ENCODE measurements around the gene SLC38A8. TPM values are rescaled to one million over a fixed set of nuclear protein-coding genes. Genes with fewer than 3 reads are reported as not detected.

The SLC38A8 gene
- total RNA-seq (under 1 TPM; 0.08 to 0.42 TPM), polyA plus RNA-seq (1 to 10 TPM in 1 of 2 donors, under 1 TPM in 1; 0.22 to 1.0 TPM)

- no peak within 1 kb of the TSS for H3K4me3 ChIP-seq (ENCODE audit: low read depth in 1 of 3, low read length in 3 of 3)
- DNase-seq (ENCODE audit: low spot score) = no peak
- no peaks in the 10 kb centered on the region for H3K36me3 ChIP-seq (ENCODE audit: control insufficient read depth in 4 of 4, insufficient read depth in 3 of 4, low read depth in 1 of 4, low read length in 3 of 4)
Measured at GRCh38 chr16:84042308-84042878, at the start of gene SLC38A8. Gene SLC38A8 (minus strand): TSS chr16:84042795. CDS start chr16:84042157, 638 bp downstream.

More at GRCh38 chr16:84042308-84042878, at the start of gene SLC38A8:
- H3K27ac ChIP-seq (ENCODE audit: low read depth in 1 of 2, low read length in 2 of 2) = no peak within 1 kb of the TSS
- no peaks in the 10 kb centered on the region for H3K27me3 ChIP-seq (ENCODE audit: control insufficient read depth in 4 of 4, insufficient read depth in 4 of 4, low read length in 3 of 4)
- H3K9me3 ChIP-seq (ENCODE audit: control insufficient read depth in 4 of 4, low read length in 3 of 4) = no peaks in the 10 kb centered on the region
- WGBS = 65% methylated on average over 9 of the region's 9 CpGs
- no peak within 1 kb of the TSS for H3K9ac ChIP-seq (ENCODE audit: low read depth in 1 of 2, low read length in 2 of 2)
- no peaks in the 10 kb centered on the region for H3K4me1 ChIP-seq (ENCODE audit: control insufficient read depth in 4 of 4, insufficient read depth in 4 of 4, low read length in 3 of 4)
- TF ChIP-seq RAD21 (IDR thresholded peaks at IDR 0.05) (no peak), FOXA1 (IDR thresholded peaks at IDR 0.05) (no peak), REST (IDR thresholded peaks at IDR 0.05) (no peak), ATF3 (IDR thresholded peaks at IDR 0.05) (no peak), CTCF (IDR thresholded peaks at IDR 0.05; ENCODE audit: low read depth, low read length, missing input control) (no peak), TAF1 (conservative IDR thresholded peaks at IDR 0.05) (no peak), MAX (IDR thresholded peaks at IDR 0.05) (no peak), NR2F2 (IDR thresholded peaks at IDR 0.05) (no peak), ZBTB33 (IDR thresholded peaks at IDR 0.05) (no peak), GABPA (IDR thresholded peaks at IDR 0.05 in 1 of 2, conservative IDR thresholded peaks at IDR 0.05 in 1 of 2) (no peak), EGR1 (IDR thresholded peaks at IDR 0.05; ENCODE audit: low read depth in 2 of 2) (no peak), HNF4A (conservative IDR thresholded peaks at IDR 0.05) (no peak), RXRA (IDR thresholded peaks at IDR 0.05) (no peak)

Data from liver (tissue), 9 donors.